ENCODE measurements around the gene SAMD8.
"Not testable (repeated sequence)": the region's sequence is repeated elsewhere in the genome, so short reads cannot be mapped to it uniquely, and the experiment has no call there.

SAMD8 gene

DNA sequence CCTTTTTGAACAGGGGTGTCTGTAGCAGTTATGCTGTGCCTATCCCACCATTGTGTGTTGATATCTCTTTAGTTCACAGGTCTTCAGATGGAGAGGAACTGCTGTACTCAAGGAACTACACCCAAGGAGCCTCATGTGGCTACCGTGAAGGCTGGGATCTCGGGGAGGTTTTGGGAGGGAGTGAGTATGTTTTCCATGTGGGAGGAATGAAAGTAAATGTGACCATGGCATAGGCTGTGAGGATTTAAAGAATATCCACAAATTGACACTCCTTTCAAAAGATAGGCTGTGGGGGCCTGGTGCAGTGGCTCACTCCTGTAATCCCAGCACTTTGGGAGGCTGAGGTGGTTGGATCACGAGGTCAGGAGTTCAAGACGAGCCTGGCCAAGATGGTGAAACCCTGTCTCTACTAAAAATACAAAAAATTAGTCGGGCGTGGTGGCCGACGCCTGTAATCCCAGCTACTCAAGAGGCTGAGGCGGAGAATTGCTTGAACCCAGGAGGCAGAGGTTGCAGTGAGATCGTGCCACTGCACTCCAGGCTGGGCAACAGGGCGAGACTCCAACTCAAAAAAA is 91.7 kb downstream of the SAMD8 start:
- not testable (repeated sequence) for H3K27ac Mint-ChIP-seq; DNase-seq (ENCODE audit: low spot score in 2 of 2); ATAC-seq; H3K36me3 Mint-ChIP-seq; H3K4me1 Mint-ChIP-seq; H3K9me3 Mint-ChIP-seq; H3K4me3 Mint-ChIP-seq

DNA sequence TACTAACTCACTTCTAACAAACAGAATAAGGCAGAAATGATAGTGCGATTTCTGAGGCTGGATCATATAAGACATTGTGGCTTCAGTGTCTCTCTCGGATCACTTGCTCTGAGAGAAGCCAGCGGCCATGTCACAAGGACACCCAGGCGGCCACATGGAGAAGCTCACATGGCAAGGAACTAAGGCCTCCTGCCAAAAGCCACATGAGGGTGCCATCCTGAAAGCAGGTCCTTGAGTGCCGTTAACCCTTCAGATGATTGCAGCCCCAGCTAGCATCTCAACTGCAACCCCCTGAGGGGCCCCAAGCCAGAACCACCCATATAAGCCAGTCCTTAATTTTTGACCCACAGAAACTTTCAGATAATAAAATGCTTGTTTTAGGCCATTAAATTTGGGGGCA is 92.3 kb downstream of the SAMD8 start:
- DNase-seq (ENCODE audit: low spot score in 2 of 2) (no peak), ATAC-seq (no peak)
- Mint-ChIP-seq H3K9me3 (no peaks in the 10 kb centered on the region), H3K4me1 (peaks cover 13% of the 10 kb centered on the region), H3K36me3 (no peaks in the 10 kb centered on the region), H3K4me3 (no peak overlapping the region), H3K27ac (no peak overlapping the region)

DNA sequence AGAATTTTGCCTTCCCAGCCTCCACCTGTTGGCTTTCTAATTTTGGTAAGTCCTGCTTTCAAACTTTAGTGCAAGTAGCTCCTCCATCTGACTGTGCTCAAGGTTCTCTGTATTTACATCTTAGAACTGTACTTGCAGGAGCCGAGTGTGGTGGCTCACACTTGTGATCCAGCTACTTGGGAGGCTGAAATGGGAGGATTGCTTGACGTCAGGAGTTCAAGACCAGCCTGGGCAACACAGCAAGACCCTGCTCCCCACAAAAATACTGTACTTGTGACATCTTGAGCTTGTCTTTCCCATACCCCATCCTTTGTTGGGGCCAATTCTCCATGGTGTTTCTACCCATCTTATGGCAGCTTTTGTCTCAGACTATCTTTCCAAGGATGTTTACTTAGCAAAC is 94.5 kb downstream of the SAMD8 start:
- Mint-ChIP-seq H3K4me3 (no peak overlapping the region), H3K4me1 (peaks cover 20% of the 10 kb centered on the region), H3K27ac (no peak overlapping the region), H3K36me3 (peaks cover 6% of the 10 kb centered on the region), H3K9me3 (no peaks in the 10 kb centered on the region)
- ATAC-seq (no peak), DNase-seq (ENCODE audit: low spot score in 2 of 2) (no peak)

DNA sequence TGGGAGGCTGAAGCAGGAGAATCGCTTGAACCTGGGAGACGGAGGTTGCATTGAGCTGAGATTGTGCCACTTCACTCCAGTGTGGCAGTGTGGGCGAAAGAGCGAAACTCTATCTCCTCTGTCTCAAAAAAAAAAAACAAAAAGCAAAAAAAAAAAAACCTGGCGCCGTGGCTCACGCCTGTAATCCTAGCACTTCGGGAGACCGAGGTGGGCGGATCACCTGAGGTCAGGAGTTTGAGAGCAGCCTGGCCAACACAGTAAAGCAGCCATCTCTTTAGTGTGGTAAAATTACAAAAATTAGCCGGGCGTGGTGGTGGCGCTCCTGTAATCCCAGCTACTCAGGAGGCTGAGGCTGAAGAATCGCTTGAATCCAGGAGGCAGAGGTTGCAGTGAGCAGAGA is 95.2 kb downstream of the SAMD8 start:
- Mint-ChIP-seq H3K36me3 (peaks cover 13% of the 10 kb centered on the region), H3K4me1 (peaks cover 25% of the 10 kb centered on the region)
- H3K9me3 Mint-ChIP-seq; ATAC-seq; H3K27ac Mint-ChIP-seq; DNase-seq (ENCODE audit: low spot score in 2 of 2); H3K4me3 Mint-ChIP-seq: not testable (repeated sequence)

DNA sequence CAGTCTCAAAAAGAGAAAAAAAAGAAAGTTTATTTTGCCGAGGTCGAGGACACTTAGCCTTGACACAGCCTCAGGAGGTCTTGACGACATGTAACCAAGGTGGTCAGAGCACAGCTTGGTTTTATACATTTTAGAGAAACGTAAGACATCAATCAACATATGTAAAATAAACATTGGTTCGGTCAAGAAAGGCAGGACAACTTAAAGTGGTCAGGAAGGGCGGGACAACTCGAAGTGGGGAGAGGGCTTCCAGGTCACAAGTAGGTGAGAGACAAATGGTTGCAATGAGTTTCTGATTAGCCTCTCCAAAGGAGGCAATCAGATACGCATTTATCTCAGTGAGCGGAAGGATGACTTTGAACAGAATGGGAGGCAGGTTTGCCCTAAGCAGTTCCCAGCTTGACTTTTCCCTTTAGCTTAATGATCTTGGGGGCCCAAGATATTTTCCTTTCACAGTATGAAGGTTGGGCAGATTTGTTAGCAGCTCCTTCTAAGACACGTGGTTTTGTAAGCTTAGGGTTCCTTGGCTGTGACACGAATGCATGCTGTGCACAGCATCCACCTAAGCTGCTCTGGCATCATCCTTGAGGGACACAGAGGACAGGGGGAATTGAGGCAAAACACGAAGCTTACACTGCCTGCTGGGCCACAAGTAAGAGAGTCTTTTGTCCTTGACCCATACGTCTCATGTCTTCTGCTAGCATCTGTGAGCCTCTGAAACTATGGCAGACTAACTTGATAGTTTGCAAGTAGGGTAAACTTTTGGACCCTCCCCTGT is 95.8 kb downstream of the SAMD8 start:
- ATAC-seq = no peak
- H3K27ac Mint-ChIP-seq = no peak overlapping the region
- H3K4me1 Mint-ChIP-seq = peaks cover 22% of the 10 kb centered on the region
- H3K9me3 Mint-ChIP-seq = no peaks in the 10 kb centered on the region
- DNase-seq (ENCODE audit: low spot score in 2 of 2) = no peak
- peaks cover 19% of the 10 kb centered on the region for H3K36me3 Mint-ChIP-seq
- no peak overlapping the region for H3K4me3 Mint-ChIP-seq

DNA sequence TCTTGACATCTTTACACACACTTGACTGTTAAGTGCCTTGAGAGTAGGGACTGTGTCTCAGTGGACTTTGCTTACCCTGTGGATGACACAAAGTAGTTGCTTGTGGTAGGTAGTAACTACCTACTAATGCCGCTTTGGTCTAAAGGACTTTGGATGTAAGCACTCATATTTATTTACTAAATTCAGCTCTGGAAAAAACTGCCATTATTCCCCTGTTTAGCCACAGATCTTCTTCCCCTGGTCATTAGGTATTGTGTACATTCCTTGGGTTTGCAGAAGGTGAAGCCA is 96.3 kb downstream of the SAMD8 start:
- H3K4me1 Mint-ChIP-seq = peaks cover 28% of the 10 kb centered on the region
- no peak for DNase-seq (ENCODE audit: low spot score in 2 of 2)
- no peaks in the 10 kb centered on the region for H3K9me3 Mint-ChIP-seq
- ATAC-seq = no peak
- H3K4me3 Mint-ChIP-seq = no peak overlapping the region
- H3K36me3 Mint-ChIP-seq = peaks cover 24% of the 10 kb centered on the region
- H3K27ac Mint-ChIP-seq = no peak overlapping the region

DNA sequence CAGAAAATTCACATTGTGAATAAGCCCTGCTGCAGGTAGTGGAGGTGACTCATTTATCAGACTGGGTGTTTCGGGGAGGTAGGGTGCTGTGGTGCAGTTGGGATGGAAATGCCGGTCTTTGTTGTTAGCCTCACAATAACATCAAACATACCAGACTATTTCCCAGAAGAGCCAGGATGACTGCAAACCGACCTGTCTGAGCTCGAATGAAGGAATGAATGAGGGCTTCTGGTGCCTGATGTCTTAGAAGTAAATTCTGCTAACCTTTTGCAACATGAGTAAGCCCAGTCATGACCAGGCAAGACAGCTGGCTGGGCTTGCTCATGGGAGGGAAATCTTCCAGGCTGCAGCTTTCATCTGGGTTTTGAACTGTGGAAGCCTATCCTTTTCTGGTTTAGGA is 96.7 kb downstream of the SAMD8 start:
- Mint-ChIP-seq H3K36me3 (peaks cover 28% of the 10 kb centered on the region), H3K4me3 (peak overlapping the region; percentile 24), H3K4me1 (peaks cover 31% of the 10 kb centered on the region), H3K27ac (no peak overlapping the region), H3K9me3 (no peaks in the 10 kb centered on the region)
- ATAC-seq (no peak), DNase-seq (ENCODE audit: low spot score in 2 of 2) (no peak)

DNA sequence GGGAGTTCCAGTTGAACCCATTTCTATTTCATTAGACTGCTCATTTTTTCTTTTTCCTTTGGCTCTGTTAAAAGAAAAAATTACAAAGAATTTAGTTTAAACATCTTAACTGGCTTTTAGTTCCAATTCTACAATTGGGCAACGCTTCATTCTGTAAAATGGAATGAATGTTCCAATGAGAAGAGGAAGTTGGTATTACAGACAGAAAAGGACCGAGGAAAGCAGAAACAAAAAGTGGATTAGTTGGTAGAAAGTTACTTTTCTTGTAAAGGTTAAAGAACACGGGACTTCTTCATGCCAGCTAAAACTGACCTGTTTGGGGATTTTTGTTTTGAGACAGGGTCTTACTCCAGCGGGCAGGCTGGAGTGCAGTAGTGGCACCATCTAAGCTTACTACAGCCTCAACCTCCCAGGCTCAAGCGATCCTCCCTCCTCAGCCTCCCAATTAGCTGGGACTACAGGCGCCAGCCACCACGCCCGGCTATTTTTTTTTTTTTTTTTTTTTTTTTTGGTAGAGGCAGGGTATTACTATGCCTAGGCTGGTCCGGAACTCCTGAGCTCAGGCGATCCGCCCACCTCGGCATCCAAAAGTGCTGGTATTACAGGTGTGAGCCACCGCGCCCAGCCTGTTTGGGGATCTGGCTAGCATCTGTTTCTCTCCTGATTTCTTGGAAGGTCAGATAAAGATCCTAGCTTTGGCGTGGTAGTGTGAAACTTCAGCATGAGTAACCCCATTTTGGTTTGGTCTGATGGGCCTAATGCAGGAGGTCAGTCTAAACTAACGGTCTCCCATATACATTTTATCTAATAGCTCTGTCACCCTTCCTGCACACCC is 97.8 kb downstream of the SAMD8 start:
- Mint-ChIP-seq H3K27ac (peak overlapping the region; percentile 99), H3K36me3 (peaks cover 39% of the 10 kb centered on the region), H3K4me1 (peaks cover 31% of the 10 kb centered on the region), H3K9me3 (no peaks in the 10 kb centered on the region), H3K4me3 (peak overlapping the region; percentile 98)
- ATAC-seq = no peak
- DNase-seq (ENCODE audit: low spot score in 2 of 2) = no peak

DNA sequence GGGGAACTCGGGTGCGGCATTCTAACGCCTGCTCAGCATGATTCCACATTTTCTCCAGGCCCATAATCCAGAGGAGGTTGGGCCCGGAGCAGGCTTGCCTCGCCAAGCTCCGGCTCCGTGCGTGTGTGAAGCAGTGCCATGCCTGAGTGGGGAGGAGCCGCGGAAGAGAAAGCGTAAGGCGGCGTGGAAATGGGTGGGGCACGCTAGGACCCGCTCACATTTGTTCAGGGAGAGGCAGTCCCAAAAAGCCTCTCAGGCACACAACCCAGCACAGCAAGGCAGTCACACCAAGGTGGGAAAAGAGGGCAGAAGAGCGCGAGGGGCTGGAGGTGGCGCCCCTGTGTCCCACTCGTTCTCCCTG is 98.4 kb downstream of the SAMD8 start:
- Mint-ChIP-seq H3K36me3 (peaks cover 45% of the 10 kb centered on the region), H3K27ac (peak overlapping the region; percentile 99), H3K4me1 (peaks cover 31% of the 10 kb centered on the region), H3K9me3 (no peaks in the 10 kb centered on the region), H3K4me3 (peak overlapping the region; percentile 98)
- DNase-seq (ENCODE audit: low spot score in 2 of 2) (no peak), ATAC-seq (peak; percentile 80)

DNA sequence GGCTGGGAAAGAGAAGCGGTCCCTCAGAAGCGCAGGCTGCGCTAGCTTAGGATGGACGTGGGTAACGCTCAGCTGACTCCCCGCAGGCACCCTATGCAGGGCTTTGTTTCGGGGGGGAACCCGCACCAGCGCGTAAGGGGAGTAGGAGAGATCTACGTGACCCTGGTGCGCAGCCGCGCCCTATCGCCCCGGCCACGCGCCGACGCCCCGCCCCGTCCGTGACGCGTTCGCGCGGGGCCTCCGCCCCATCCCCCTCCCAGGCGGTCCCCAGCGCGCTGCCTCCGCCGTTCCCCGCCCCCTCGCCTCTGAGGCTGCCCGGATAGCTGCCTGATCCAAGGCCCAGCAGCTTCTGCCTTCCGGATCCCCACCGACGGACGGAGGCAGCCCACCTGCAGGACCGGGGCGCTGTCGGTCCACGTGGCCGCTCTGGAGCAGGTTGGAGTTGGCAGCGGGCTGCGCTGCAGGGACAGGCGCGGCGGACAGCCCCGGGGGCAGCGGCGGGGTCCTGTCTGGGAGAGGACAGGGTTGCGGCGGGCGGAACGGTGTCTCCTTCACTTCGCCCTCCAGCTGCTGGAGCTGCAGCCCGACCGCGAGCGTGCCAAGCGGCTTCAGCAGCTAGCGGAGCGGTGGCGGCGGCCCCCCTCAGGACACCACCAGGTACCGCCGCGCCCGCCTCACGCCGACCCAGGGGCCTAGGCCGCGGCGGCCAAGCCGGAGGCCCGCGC is 99.0 kb downstream of the SAMD8 start, which contains the start of gene VDAC2:
Gene VDAC2 (plus strand): TSS at position 515 of the 725 bp plus-strand sequence. CDS start 363 bp downstream, outside the sequence.
- Mint-ChIP-seq H3K36me3 (peaks cover 51% of the 10 kb centered on the region), H3K27ac (peak within 1 kb of the TSS; percentile 99), H3K4me1 (peaks cover 31% of the 10 kb centered on the region), H3K9me3 (no peaks in the 10 kb centered on the region), H3K4me3 (peak within 1 kb of the TSS; percentile 98)
- DNase-seq (ENCODE audit: low spot score in 2 of 2) = peak; percentile 97 to 98
- ATAC-seq = peak; percentile 91

DNA sequence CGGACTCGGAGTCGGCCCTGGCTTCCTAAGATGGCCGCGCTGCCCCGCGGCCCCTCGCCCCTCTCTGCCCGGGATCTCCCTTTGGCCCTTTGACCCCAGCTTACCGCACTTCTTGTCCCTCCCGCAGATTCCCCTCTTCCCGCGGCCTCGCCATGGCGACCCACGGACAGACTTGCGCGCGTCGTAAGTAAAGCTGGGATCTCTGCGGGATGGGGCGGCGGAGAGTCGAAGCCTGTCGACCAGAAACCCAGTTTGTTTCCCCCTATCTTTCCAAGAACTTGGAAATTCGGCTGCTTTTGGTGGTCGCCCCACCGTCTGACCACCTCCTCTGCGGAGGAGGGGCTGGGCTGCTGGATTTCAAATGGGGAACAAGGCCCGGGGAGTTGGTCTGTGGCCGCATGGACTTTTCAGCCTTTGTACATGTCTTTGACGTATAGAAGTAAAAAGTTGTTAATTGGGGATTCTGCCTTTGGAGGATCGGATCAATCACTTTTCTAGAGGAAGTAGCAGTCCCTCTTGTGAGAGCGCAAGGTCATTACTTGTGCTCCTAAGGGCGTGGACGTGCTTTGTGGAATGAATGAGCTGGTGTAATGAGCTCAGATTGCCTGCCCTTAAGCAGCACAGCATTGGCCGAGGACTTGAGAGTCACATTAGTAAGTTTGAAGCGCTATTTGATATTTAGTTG is 99.7 kb downstream of the SAMD8 start:
- H3K4me3 Mint-ChIP-seq = peak overlapping the region; percentile 98
- DNase-seq (ENCODE audit: low spot score in 2 of 2) (peak in 1 of 2 donors; percentile 61), ATAC-seq (peak; percentile 44)
- peaks cover 34% of the 10 kb centered on the region for H3K4me1 Mint-ChIP-seq
- no peaks in the 10 kb centered on the region for H3K9me3 Mint-ChIP-seq
- peaks cover 58% of the 10 kb centered on the region for H3K36me3 Mint-ChIP-seq
- peak overlapping the region; percentile 99 for H3K27ac Mint-ChIP-seq

DNA sequence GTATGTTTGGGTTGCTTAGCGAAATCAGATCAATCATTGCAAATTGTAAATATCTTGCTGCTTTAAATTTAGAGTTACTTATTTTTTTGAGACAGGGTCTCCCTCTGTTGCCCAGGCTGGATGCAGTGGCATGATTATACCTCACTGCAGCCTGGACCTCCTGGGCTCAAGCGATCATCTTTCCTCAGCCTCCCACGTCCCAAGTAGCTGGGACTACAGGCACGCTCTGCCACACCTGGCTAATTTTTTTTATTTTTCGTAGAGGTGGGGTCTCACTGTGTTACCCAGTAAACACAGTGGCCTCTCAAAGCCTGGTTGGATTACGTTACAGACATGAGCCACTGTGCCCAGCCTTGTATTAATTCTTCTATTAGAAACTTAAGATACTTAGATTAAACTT is 100.9 kb downstream of the SAMD8 start:
- Mint-ChIP-seq H3K9me3 (no peaks in the 10 kb centered on the region), H3K36me3 (peaks cover 70% of the 10 kb centered on the region), H3K27ac (peak overlapping the region; percentile 99), H3K4me3 (peak overlapping the region; percentile 98), H3K4me1 (peaks cover 40% of the 10 kb centered on the region)
- DNase-seq (ENCODE audit: low spot score in 2 of 2) (no peak), ATAC-seq (no peak)

DNA sequence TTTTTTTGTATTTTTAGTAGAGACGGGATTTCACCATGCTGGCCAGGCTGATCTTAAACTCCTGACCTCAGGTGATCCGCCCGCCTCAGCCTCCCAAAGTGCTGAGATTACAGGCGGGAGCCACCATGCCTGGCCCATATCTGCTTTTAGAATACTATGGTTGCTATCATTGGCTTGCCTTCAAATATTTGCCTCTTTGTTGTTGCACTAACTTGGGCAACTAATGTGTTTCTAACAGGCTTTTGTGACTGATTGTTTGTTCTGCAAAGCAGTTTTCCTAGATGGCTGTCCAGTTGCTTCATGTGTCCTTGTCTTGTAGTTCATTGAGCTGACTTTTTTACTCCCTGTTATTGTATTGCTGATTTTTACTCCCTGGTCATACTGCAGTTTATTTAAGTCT is 108.8 kb downstream of the SAMD8 start:
- Mint-ChIP-seq H3K4me1 (peaks cover 33% of the 10 kb centered on the region), H3K36me3 (peaks cover 100% of the 10 kb centered on the region), H3K27ac (peak overlapping the region; percentile 12), H3K9me3 (no peaks in the 10 kb centered on the region), H3K4me3 (no peak overlapping the region)
- no peak for DNase-seq (ENCODE audit: low spot score in 2 of 2)
- ATAC-seq = no peak

DNA sequence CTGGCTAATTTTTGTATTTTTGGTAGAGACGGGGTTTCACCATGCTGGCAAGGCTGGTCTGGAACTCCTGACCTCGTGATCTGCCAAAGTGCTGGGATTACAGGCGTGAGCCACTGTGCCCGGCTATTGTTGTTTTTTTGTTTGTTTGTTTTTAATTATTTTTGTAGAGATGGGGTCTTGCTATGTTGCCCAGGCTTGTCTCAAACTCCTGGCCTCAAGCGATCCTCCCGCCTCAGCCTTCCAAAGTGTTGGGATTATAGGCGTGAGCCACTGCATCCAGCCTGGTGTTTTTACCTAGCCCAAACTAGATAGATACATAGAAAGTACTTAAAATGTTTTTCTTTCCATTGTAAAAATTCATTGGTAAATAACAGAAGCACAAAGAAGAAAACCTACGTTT is 110.0 kb downstream of the SAMD8 start:
- not testable (repeated sequence) for H3K9me3 Mint-ChIP-seq; H3K4me3 Mint-ChIP-seq; DNase-seq (ENCODE audit: low spot score in 2 of 2); H3K27ac Mint-ChIP-seq; ATAC-seq
- H3K36me3 Mint-ChIP-seq = peaks cover 100% of the 10 kb centered on the region
- peaks cover 31% of the 10 kb centered on the region for H3K4me1 Mint-ChIP-seq

DNA sequence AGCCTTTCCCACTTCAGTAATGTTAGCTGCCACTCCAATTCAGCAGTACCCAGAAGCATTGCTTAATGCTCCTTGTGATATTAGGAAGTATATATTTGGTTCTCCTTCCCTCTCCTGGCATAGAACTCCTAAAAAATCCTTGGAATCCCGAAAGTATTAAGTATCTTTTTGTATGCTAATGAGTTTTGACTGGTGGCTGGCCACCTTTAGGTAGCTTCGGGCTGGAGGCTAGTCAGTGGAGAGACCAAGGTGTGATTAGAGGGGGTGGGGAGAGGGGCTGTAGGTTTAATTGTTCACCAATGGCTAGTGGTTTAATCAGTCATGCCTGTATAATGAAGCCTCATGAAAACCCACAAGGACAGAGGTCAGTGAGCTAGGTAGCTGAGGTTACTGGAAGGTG is 112.1 kb downstream of the SAMD8 start:
- peaks cover 33% of the 10 kb centered on the region for H3K4me1 Mint-ChIP-seq
- ATAC-seq (no peak), DNase-seq (ENCODE audit: low spot score in 2 of 2) (no peak)
- H3K27ac Mint-ChIP-seq = peak overlapping the region; percentile 78
- peaks cover 100% of the 10 kb centered on the region for H3K36me3 Mint-ChIP-seq
- H3K9me3 Mint-ChIP-seq = no peaks in the 10 kb centered on the region
- H3K4me3 Mint-ChIP-seq = no peak overlapping the region
